GM15510 (cell line): ENCODE results near the gene GTF2F1.

Experiments used
- POLR2A ChIP-seq: IDR thresholded peaks from 3 replicates; pipeline ENCODE4 v1.6.1; 2011; ENCODE audit warnings: borderline replicate concordance; ENCODE audit not compliant: insufficient read length; ENCODE audit errors: extremely low read depth

Gene GTF2F1

GRCh38 chr19:6352381-6353165, 40.4 kb downstream of the GTF2F1 start:
- TF ChIP-seq POLR2A, result no peak

- TF ChIP-seq POLR2A, result no peak
These were observed 42.3 kb downstream of the GTF2F1 start for GRCh38 chr19:6350688-6351087.

- no peak for TF ChIP-seq POLR2A
These were observed 49.5 kb downstream of the GTF2F1 start for GRCh38 chr19:6343462-6343861.

GRCh38 chr19:6340493-6341201, 52.3 kb downstream of the GTF2F1 start:
- TF ChIP-seq POLR2A, result no peak

- no peak for TF ChIP-seq POLR2A
These were observed 58.3 kb downstream of the GTF2F1 start for GRCh38 chr19:6334490-6335285.

GRCh38 chr19:6333439-6333838, 59.5 kb downstream of the GTF2F1 start, which contains the start of gene ACER1:
TSS of gene ACER1 (minus strand) at chr19:6333612. CDS start at chr19:6333551, 61 bp downstream.
- TF ChIP-seq POLR2A, result no peak
